Caki2 (cell line): ENCODE data around the gene THAP10. TPM values are rescaled to one million over a fixed set of nuclear protein-coding genes. Genes with fewer than 3 reads are reported as not detected.
"Not testable (repeated sequence)": the region's sequence is repeated elsewhere in the genome, so short reads cannot be mapped to it uniquely, and the experiment has no call there.

Source experiments
- DNase-seq: peaks from one replicate; pipeline ENCODE4 v3.0.0-alpha.2; 2015; ENCODE audit warnings: low read depth
- in situ Hi-C: cut with HindIII; loops from 2 replicates; pipeline ENCODE4 v1.10.0; 2016; ENCODE audit warnings: low sequenced_read_pairs, low pct_unique_long_range_greater_than_20kb, mixed read lengths
- total RNA-seq: library from RNA; depleted of rRNA; stranded (reverse); fragments of >200 nt; shearing (Covaris generic); gene quantifications from 2 replicates; pipeline ENCODE4 v1.2.3, GENCODE V29; 2014; ENCODE audit warnings: low replicate concordance

THAP10 gene
- total RNA-seq, 1 experiment from 2014 or later = 11.1 TPM

DNA sequence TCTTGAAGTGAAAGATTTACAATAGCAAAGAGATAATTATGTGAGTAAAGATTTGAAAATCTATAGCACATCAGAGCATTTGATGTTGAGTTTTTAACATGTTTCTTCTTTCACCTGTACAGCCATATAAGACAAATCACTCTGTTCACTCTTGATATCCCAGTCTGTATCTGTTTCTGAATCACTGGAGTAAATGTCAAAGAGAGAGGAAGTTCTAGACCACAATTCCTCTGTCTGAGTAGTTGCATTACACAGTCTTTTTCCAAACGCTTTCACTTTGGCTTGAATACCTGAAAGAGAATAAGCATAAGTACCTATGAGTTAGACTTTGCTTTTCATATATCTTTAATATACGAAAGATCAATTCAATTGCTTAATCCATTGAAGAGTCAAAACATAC, 9.9 kb downstream of the THAP10 start:
- DNase-seq = no peak
- in situ Hi-C loops = no loop called here

DNA sequence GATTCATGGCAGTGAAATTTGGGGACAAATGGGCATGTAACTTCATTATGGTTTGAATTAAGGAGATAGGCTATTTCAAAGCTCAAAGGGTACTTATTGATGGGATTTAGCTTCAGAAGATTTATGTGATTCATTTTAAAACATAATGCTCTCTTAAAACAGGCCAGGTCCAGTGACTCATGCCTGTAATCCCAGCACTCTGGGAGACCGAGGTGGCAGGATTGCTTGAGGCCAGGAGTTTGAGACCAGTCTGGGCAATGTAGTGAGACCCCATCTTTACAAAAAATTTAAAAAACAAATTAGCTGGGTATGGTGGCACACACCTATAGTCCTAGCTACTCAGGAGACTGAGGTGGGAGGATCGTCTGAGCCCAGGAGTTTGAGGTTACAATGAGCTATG, 11.5 kb downstream of the THAP10 start:
- in situ Hi-C loops = no loop called here
- DNase-seq = no peak

- DNase-seq = no peak
- in situ Hi-C loops = no loop called here
These were observed 12.8 kb downstream of the THAP10 start for GRCh38 chr15:70879401-70879800.

- DNase-seq = no peak
- in situ Hi-C loops = no loop called here
These were observed 15.6 kb downstream of the THAP10 start for GRCh38 chr15:70876683-70877082.

DNA sequence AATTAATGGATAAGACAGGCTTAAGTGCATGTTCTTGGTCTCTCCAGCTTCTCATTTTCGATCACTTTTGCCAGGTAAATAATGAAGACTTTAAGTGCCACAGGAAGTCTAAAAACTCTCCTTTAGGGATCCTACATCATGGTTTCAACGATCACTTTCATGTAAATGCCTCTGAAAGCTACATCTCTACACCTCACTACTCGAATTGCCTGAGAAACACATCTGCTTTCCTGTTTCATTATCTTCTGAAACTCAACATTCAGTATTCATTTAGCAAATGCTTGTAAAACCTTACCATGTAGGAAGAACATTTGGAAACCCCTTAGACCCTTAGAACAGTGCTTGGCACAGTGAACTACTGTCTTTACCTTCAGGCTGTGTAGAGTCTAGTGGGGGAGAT, 16.2 kb downstream of the THAP10 start:
- in situ Hi-C loops = no loop called here
- DNase-seq = no peak

GRCh38 chr15:70875001-70875782, 17.0 kb downstream of the THAP10 start:
- peak; percentile 16 for DNase-seq
- in situ Hi-C loops = no loop called here

DNA sequence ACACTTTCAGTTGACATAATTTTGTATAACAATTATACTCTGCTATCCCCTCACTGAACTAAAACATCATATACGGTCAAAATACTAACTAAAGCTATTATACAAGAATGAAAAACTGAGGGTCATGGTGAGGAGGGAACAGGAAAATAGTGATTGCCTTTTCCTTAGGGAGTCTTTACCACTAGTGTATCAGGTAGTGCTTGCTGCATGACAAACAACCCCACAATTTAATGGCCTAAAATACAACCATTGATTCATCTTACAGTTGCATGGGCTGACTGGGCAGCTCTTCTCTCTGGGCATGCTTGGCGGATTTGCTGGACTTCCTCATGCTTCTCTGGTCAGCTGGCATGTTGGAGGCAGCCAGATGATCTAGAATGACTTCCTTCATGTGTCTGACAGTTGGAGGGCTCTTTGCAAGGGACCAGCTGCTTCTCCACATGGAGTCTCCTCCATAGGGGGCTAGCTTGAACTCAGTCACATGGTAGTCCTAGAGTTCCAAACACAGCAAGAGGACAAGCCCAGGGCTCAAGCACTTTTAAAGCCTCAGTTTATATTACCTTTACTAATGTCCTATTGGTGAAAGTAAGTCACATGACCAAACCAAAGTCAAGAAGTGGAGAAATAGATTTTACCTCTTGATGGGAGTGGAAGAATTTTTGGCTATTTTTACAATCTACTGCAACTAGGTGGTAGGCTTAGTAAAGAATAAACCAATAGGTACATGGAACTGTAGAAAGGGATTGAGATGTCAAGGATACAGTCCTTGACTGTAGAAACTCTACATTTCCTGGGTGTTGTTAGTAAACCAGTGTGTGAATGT, 18.8 kb downstream of the THAP10 start:
- in situ Hi-C loops = no loop called here
- no peak for DNase-seq

DNA sequence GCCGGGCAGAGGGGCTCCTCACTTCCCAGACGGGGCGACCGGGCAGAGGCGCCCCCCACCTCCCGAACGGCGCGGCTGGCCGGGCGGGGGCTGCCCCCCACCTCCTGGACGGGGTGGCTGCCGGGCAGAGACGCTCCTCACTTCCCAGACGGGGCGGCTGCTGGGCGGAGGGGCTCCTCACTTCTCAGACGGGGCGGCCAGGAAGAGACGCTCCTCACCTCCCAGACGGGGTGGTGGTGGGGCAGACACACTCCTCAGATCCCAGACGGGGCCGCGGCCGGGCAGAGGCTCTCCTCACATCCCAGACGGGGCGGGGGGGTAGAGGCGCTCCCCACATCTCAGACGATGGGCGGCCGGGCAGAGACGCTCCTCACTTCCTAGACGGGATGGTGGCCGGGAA, 20.7 kb downstream of the THAP10 start:
- in situ Hi-C loops, DNase-seq: not testable (repeated sequence)

DNA sequence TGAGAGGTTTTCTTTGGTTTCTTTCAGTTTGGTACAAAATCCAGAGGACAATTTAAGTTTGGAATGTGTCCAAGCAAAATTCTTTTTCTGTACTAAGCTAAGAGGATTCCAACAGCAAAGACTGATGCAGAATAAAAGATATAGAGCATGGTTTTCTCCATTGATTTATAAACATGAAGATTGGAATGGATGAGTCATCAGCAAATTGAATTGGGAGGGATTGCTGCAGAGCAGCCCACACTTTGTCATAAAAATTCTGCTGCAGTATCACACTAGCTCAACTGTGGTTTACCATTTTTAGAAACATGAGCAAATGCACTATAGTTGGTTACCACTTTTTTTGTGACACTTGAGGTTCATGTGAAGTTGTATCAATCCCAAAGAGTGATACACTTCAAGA, 22.2 kb downstream of the THAP10 start:
- no peak for DNase-seq
- in situ Hi-C loops = no loop called here

DNA sequence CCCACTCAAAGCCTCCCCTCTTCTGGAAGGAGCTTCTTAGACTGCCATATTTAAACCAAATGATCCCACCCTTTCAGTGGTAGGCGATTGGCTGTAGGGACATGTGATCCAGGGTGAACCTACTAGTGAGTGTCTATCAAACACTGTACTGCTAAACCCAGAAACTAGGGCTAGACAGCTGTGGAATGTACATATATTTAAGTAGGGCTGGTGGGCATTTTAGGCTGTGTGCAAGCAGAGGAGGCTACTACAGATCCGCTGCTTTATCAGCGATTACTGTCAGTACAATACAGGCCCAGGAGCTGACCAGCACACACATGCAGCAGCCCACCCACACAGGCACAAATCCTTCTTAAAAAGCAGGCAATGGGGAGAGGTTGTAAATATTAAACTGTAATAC, 22.9 kb downstream of the THAP10 start:
- in situ Hi-C loops = no loop called here
- DNase-seq = no peak

- in situ Hi-C loops = no loop called here
- no peak for DNase-seq
These were observed 24.2 kb downstream of the THAP10 start for GRCh38 chr15:70867911-70868467.

DNA sequence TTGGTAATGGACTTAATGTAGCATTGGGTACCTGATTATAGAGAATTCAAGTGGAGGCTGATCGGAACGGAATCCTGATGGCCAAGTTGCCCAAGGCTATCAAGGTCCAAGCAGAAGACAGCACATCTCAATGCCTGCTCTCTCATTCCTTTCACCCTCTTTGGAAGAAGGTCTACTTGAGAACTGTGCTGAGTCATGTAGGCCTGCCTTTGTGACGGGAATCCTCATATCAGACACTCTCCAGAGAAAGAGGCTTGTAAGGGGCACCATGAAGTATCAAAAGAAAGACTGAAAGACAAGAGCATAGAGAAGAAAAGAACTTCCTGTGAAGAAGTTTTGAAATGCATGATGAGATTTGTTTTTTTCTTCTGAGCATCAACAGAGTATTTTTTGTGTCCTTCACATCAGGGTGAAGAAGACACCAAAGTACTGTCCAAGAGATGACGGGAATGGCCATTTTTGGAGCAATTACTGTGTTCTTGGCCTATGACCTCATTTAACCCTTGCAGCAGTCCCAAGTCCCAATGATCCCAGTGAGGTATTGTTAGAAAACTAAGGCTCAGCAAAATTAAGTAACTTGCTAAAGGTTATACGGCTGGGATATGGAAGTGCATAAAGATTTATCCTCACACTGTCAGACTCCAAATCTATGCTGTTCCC, 25.1 kb downstream of the THAP10 start:
- DNase-seq = no peak
- in situ Hi-C loops = no loop called here

GRCh38 chr15:70863450-70864218, 28.6 kb downstream of the THAP10 start:
- in situ Hi-C loops = no loop called here
- peak; percentile 68 for DNase-seq

GRCh38 chr15:70859998-70860397, 32.2 kb downstream of the THAP10 start:
- no peak for DNase-seq
- in situ Hi-C loops = no loop called here

DNA sequence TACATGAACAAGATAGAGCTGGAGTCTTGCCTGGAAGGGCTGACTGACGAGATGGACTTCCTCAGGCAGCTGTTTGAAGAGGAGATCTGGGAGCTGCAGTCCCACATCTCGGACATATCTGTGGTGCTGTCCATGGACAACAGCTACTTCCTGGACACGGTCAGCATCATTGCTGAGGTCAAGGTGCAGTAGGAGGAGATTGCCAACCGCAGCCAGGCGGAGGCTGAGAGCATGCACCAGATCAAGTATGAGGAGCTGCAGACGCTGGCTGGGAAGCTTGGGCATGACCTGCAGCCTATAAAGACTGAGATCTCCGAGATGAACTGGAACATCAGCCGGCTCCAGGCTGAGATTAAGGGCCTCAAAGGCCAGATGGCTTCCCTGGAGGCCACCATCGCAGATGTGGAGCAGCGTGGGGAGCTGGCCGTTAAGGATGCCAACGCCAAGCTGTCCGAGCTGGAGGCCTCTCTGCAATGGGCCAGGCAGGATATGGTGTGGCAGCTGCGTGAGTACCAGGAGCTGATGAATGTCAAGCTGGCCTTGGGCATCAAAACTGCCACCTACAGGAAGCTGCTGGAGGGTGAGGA, 32.8 kb downstream of the THAP10 start:
- in situ Hi-C loops = no loop called here
- DNase-seq = no peak

DNA sequence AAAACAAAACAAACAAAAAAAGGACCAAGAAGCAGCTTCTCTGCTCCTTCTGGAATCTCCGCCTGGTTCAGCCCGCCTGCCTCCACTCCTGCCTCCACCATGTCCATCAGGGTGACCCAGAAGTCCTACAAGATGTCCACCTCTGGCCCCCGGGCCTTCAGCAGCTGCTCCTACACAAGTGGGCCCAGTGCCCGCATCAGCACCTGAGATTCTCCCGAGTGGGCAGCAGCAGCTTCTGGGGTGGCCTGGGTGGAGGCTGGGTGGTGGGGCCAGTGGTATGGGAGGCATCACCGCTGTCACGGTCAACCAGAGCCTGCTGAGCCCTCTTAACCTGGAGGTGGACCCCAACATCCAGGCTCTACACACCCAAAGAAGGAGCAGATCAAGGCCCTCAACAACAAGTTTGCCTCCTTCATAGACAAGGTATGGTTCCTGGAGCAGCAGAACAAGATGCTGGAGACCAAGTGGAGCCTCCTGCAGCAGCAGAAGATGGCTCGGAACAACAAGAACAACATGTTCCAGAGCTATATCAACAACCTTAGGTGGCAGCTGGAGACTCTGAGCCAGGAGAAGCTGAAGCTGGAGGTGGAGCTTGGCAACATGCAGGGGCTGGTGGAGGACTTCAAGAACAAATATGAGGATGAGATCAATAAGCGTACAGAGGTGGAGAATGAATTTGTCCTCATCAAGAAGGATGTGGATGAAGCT, 33.5 kb downstream of the THAP10 start:
- in situ Hi-C loops, DNase-seq: not testable (repeated sequence)

DNA sequence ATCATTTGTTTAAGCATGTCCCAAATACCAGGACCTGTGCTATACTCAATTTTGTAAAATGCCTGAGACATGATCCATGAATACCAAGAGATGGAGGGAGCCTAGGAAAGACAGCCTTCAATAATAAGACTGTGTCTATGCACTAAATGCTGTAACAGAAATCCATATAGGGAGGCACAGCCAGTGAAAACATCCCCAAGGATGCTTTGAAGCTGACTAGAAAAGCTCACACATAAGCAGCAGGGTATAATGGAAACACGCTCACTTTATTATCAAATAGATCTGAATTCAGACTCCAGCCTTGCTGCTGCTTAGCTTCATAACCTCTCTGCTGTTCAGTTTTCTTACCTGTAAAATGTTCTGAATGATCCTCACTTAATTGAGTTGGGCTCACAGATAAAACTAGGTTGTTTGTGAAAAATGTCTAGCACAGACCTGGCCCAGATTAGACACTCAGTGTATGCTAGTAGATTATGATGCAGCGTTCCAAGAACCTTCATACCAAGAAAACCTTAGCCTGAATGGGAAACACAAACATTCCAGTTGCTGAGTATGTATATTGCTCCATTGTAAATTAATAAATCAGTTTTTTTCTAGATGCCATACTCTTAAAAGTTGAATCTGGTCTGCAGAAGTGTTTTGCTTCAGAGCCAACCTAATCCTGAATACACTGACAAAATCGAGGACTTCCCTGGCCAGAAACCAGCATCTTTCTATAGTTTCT, 34.5 kb downstream of the THAP10 start:
- in situ Hi-C loops = no loop called here
- no peak for DNase-seq
